Stimulated activated CD8-positive, alpha-beta memory T cell treated with anti-CD3 and anti-CD28 coated beads, Interleukin-4, amount 100 ng/mL, for 1 hour (primary cell): Measurements from ENCODE around the gene METTL23.

Source experiments
- DNase-seq, 2 donors: peaks; one replicate each; pipeline ENCODE4 v3.0.0-alpha.2; 2020; ENCODE audit warnings: low read depth in 2 of 2, low spot score in 1 of 2

METTL23 gene

GRCh38 chr17:76755285-76755684, 28.6 kb downstream of the METTL23 start:
- DNase-seq = no peak

GRCh38 chr17:76757256-76757655, 30.6 kb downstream of the METTL23 start:
- no peak for DNase-seq

GRCh38 chr17:76758570-76758969, 31.9 kb downstream of the METTL23 start:
- DNase-seq = no peak

- DNase-seq = peak; percentile 18 to 44
Observed at GRCh38 chr17:76772842-76773525, 46.3 kb downstream of the METTL23 start.

GRCh38 chr17:76775021-76775600, 48.5 kb downstream of the METTL23 start:
- no peak for DNase-seq

GRCh38 chr17:76781056-76781982, 54.7 kb downstream of the METTL23 start:
- no peak for DNase-seq

- no peak for DNase-seq
Observed at GRCh38 chr17:76783146-76783545, 56.5 kb downstream of the METTL23 start.
